CD4-positive, alpha-beta T cell (primary cell): ENCODE measurements around the gene PRKG1. TPM values are rescaled to one million over a fixed set of nuclear protein-coding genes. Genes with fewer than 3 reads are reported as not detected.

Experiments
- ATAC-seq: fragments of 200-7000 bp; cut with Tn5 transposase; one replicate; pipeline ENCODE4 v1.10.0; 2022; ENCODE audit warnings: mild to moderate bottlenecking; ENCODE audit not compliant: poor library complexity
- CTCF ChIA-PET: fragments of 350-600 bp; sonication (Branson Sonifier 250); formaldehyde crosslinking; loops from one replicate; lab custom pipeline; 2021; ENCODE audit warnings: antibody characterized with exemption, inconsistent platforms; lab: Charles Lee
- POLR2A ChIA-PET: fragments of 350-600 bp; sonication (Branson Sonifier 250); formaldehyde crosslinking; loops from one replicate; lab custom pipeline; 2021; ENCODE audit warnings: antibody characterized with exemption, inconsistent platforms; lab: Charles Lee
- DNase-seq, 14 experiments: peaks; one replicate each; pipeline ENCODE4 v3.0.0-alpha.2; 2013 to 2020; ENCODE audit warnings: mixed read lengths in 2 of 14
- H3K27ac ChIP-seq, 2 donors: one replicate each; pipeline versions ENCODE4 v1.5.1 to v1.7.0; 2013; ENCODE audit warnings: low read length in 2 of 2, low read depth in 1 of 2, mild to moderate bottlenecking in 1 of 2
- H3K27me3 ChIP-seq, 2 experiments: 1 replicate in 1 of 2; 2 replicates in 1 of 2; pipeline versions ENCODE4 v1.6.1 to v1.7.0; 2013; ENCODE audit warnings: low read length in 2 of 2, control low read depth in 1 of 2, mild to moderate bottlenecking in 1 of 2, moderate library complexity in 1 of 2; ENCODE audit not compliant: insufficient read depth in 2 of 2, control insufficient read depth in 1 of 2
- H3K36me3 ChIP-seq: one replicate; pipeline ENCODE4 v1.6.1; 2013; ENCODE audit warnings: low read length, control low read depth; ENCODE audit not compliant: insufficient read depth
- H3K4me1 ChIP-seq: one replicate; pipeline ENCODE4 v1.6.1; 2013; ENCODE audit warnings: low read length, control low read depth; ENCODE audit not compliant: insufficient read depth
- H3K4me3 ChIP-seq: one replicate; pipeline ENCODE4 v1.5.1; 2013; ENCODE audit warnings: mild to moderate bottlenecking, low read length, moderate library complexity
- H3K9me3 ChIP-seq, 2 experiments: 1 replicate in 1 of 2; 2 replicates in 1 of 2; pipeline versions ENCODE4 v1.6.1 to v1.7.0; 2013; ENCODE audit warnings: low read length in 2 of 2, mild to moderate bottlenecking in 2 of 2, control low read depth in 1 of 2, moderate library complexity in 1 of 2; ENCODE audit not compliant: control insufficient read depth in 1 of 2, insufficient read depth in 1 of 2
- H3K27ac Mint-ChIP-seq: one replicate; pipeline ENCODE4 v1.8.0; 2020; ENCODE audit warnings: mixed read lengths
- H3K27me3 Mint-ChIP-seq: one replicate; pipeline ENCODE4 v1.8.0; 2021; ENCODE audit warnings: mixed read lengths
- H3K36me3 Mint-ChIP-seq: one replicate; pipeline ENCODE4 v1.8.0; 2021; ENCODE audit warnings: low read depth, mixed read lengths
- H3K4me1 Mint-ChIP-seq: one replicate; pipeline ENCODE4 v1.8.0; 2021; ENCODE audit warnings: low read depth, mixed read lengths
- H3K4me3 Mint-ChIP-seq: one replicate; pipeline ENCODE4 v1.8.0; 2020; ENCODE audit warnings: mild to moderate bottlenecking, mixed read lengths
- H3K9me3 Mint-ChIP-seq: one replicate; pipeline ENCODE4 v1.8.0; 2020; ENCODE audit warnings: mixed read lengths
- intact Hi-C, 2 experiments: fragments of 100-400 bp; cut with DNase I in 1 of 2; cut with micrococcal nuclease in 1 of 2; formaldehyde crosslinking; loops; one replicate each; pipeline versions ENCODE4 v1.15.1 to v1.9.0; 2023 to 2025; cut with DNase I, micrococcal nuclease
- total RNA-seq, 174 experiments: library from RNA in 2 of 174; stranded (reverse) in 2 of 174; gene quantifications; one replicate each; pipeline ENCODE4 v1.2.3 and lab custom pipeline; 2021 to 2026
- TF ChIP-seq, protein P1 (sequence below): fragments of 200-600 bp; IDR thresholded peaks from one replicate; pipeline ENCODE4 v1.8.0; 2022; ENCODE audit warnings: antibody characterized with exemption, mild to moderate bottlenecking

The PRKG1 gene
- total RNA-seq, 2 experiments from 2014 or later, result 0.31 TPM; not detected in 1

GRCh38 chr10:51171946-51172345, 97.7 kb downstream of the PRKG1 start:
- Mint-ChIP-seq H3K27me3 (no peaks in the 10 kb centered on the region), H3K4me1 (no peaks in the 10 kb centered on the region), H3K27ac (no peak overlapping the region), H3K9me3 (no peaks in the 10 kb centered on the region), H3K36me3 (no peaks in the 10 kb centered on the region), H3K4me3 (no peak overlapping the region)
- no peak for ATAC-seq
- Histone ChIP-seq H3K27me3 (no peaks in the 10 kb centered on the region), H3K9me3 (no peaks in the 10 kb centered on the region), H3K36me3 (no peaks in the 10 kb centered on the region), H3K4me1 (no peaks in the 10 kb centered on the region), H3K4me3 (no peak overlapping the region), H3K27ac (no peak overlapping the region)
- CTCF ChIA-PET, result no interaction called here
- no peak for DNase-seq
- TF ChIP-seq, protein P1, sequence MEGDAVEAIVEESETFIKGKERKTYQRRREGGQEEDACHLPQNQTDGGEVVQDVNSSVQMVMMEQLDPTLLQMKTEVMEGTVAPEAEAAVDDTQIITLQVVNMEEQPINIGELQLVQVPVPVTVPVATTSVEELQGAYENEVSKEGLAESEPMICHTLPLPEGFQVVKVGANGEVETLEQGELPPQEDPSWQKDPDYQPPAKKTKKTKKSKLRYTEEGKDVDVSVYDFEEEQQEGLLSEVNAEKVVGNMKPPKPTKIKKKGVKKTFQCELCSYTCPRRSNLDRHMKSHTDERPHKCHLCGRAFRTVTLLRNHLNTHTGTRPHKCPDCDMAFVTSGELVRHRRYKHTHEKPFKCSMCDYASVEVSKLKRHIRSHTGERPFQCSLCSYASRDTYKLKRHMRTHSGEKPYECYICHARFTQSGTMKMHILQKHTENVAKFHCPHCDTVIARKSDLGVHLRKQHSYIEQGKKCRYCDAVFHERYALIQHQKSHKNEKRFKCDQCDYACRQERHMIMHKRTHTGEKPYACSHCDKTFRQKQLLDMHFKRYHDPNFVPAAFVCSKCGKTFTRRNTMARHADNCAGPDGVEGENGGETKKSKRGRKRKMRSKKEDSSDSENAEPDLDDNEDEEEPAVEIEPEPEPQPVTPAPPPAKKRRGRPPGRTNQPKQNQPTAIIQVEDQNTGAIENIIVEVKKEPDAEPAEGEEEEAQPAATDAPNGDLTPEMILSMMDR, result no peak
- intact Hi-C loops, result no loop called here
- POLR2A ChIA-PET, result no interaction called here

DNA sequence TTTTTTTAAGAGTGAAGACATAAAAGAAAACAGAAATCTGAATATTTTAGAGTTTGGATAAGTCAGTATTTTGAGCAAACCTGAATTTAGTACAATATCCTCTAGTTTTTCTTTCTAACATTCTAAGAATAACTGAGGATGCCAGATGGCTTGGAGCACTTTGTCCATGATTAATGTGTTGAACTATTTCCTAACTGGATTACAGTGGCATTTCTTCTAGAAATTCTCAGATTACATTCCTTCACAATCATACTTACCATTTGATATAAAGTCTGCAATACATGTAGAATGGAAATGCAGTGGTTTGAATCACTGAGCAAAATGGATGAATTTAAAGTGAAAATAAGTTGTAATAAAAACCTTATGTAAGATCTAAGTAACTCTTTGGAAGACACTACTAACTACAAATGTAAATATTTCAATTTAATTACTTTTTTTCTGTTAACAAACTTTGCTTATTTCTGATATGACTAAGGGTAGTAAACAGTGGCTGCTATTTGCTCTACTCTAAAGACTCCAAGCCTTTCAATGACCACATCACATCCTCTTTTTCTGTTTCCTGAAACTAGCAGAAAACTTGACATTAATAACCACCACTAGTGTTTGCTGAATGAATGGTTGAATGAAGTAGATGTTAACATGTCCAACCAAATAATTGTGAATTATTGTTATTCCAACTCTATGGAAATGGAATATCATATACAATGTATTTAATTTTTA, 102.8 kb downstream of the PRKG1 start:
- ATAC-seq, result no peak
- no peak overlapping the region for H3K27ac Mint-ChIP-seq
- H3K9me3 ChIP-seq, result no peaks in the 10 kb centered on the region
- no peaks in the 10 kb centered on the region for H3K27me3 ChIP-seq
- ChIA-PET POLR2A (no interaction called here), CTCF (no interaction called here)
- no peaks in the 10 kb centered on the region for H3K36me3 Mint-ChIP-seq
- no peaks in the 10 kb centered on the region for H3K9me3 Mint-ChIP-seq
- H3K4me1 ChIP-seq, result no peaks in the 10 kb centered on the region
- no peak overlapping the region for H3K27ac ChIP-seq
- no peaks in the 10 kb centered on the region for H3K27me3 Mint-ChIP-seq
- intact Hi-C loops, result no loop called here
- no peak overlapping the region for H3K4me3 Mint-ChIP-seq
- no peak overlapping the region for H3K4me3 ChIP-seq
- TF ChIP-seq, protein P1, result no peak
- no peak for DNase-seq
- H3K36me3 ChIP-seq, result no peaks in the 10 kb centered on the region
- no peaks in the 10 kb centered on the region for H3K4me1 Mint-ChIP-seq

- ChIA-PET CTCF (no interaction called here), POLR2A (no interaction called here)
- Histone ChIP-seq H3K36me3 (no peaks in the 10 kb centered on the region), H3K9me3 (no peaks in the 10 kb centered on the region), H3K27me3 (no peaks in the 10 kb centered on the region), H3K4me3 (no peak overlapping the region), H3K4me1 (no peaks in the 10 kb centered on the region), H3K27ac (no peak overlapping the region)
- ATAC-seq (no peak), DNase-seq (no peak)
- H3K4me1 Mint-ChIP-seq, result no peaks in the 10 kb centered on the region
- TF ChIP-seq, protein P1, result no peak
- no peak overlapping the region for H3K27ac Mint-ChIP-seq
- H3K9me3 Mint-ChIP-seq, result no peaks in the 10 kb centered on the region
- no peaks in the 10 kb centered on the region for H3K27me3 Mint-ChIP-seq
- H3K36me3 Mint-ChIP-seq, result no peaks in the 10 kb centered on the region
- intact Hi-C loops, result no loop called here
- no peak overlapping the region for H3K4me3 Mint-ChIP-seq
These were observed 104.3 kb downstream of the PRKG1 start for GRCh38 chr10:51178634-51179033.
